ENCODE data around the gene FLNB. TPM values are rescaled to one million over a fixed set of nuclear protein-coding genes. Genes with fewer than 3 reads are reported as not detected.
A peak's percentile ranks its signal among the peaks of the same experiment; 100 is the strongest.

Gene FLNB
- total and polyA plus RNA-seq, 2 of the 13 experiments (the other 11 are each of a cell fraction or from before 2014, with no cell fraction given): 106 to 130 TPM

GRCh38 chr3:57974796-57975388 is 33.3 kb upstream of the FLNB start:
- Histone ChIP-seq H2AFZ (ENCODE audit: low read length) (no peak overlapping the region), H3K9ac (ENCODE audit: insufficient read depth, low read depth, low read length) (no peak overlapping the region), H3K4me3 (replicated peaks in 1 of 3; ENCODE audit: insufficient read depth in 1 of 3, low read depth in 2 of 3, low read length in 3 of 3) (no peak overlapping the region), H3K79me2 (ENCODE audit: insufficient read depth, low read length) (no peaks in the 10 kb centered on the region), H3K9me3 (ENCODE audit: low read length) (no peaks in the 10 kb centered on the region), H3K36me3 (replicated peaks in 1 of 2; ENCODE audit: control insufficient read depth in 1 of 2, insufficient read depth in 2 of 2, low read length in 2 of 2) (no peaks in the 10 kb centered on the region), H3K4me2 (ENCODE audit: low read depth, low read length) (peak overlapping the region; percentile 23), H4K20me1 (ENCODE audit: insufficient read depth, low read length) (no peaks in the 10 kb centered on the region), H3K27ac (ENCODE audit: extremely low read length, insufficient read depth, low read length) (peak overlapping the region; percentile 1), H3K4me1 (ENCODE audit: insufficient read depth, low read length) (peaks cover 78% of the 10 kb centered on the region), H3K27me3 (ENCODE audit: control insufficient read depth in 1 of 2, insufficient read depth in 2 of 2, low read length in 2 of 2) (no peaks in the 10 kb centered on the region)
- ChIA-PET CTCF (ENCODE audit: low intra/inter-chr PET ratio, low total read pairs) (no interaction called here), POLR2A (interaction anchor here (2.4 kb wide), 1 partner anchor 27 kb away, joined by 10 read pairs; no protein-coding TSS in a partner anchor)
- FAIRE-seq (peak; percentile 86), ATAC-seq (peak; percentile 89), DNase-seq (ENCODE audit: low spot score) (peak; percentile 96)
- 51% methylated on average over 6 of the region's 6 CpGs for WGBS (ENCODE audit: low lambda C conversion rate)
- BruUV-seq (replicated peaks): no TSS peak
- in situ Hi-C loops (cut with HindIII; ENCODE audit: extremely low pct_ligation_motif_present, low pct_unique_long_range_greater_than_20kb): no loop called here
- intact Hi-C loops (cut with micrococcal nuclease; ENCODE audit: unreplicated experiment): loop anchor here (10.0 kb wide), 1 partner anchor 950 kb away; no protein-coding TSS in a partner anchor
- TF ChIP-seq ERF (CRISPR knock-in tag; IDR thresholded peaks at IDR 0.05) (peak; percentile 68), SSRP1 (CRISPR knock-in tag; IDR thresholded peaks at IDR 0.05) (no peak), FIP1L1 (IDR thresholded peaks at IDR 0.05; ENCODE audit: borderline replicate concordance, insufficient read depth, low read depth, low read length) (no peak), ZSCAN12 (CRISPR knock-in tag; IDR thresholded peaks at IDR 0.05) (no peak), RAD51 (IDR thresholded peaks at IDR 0.05; ENCODE audit: borderline replicate concordance) (no peak), MLXIP (CRISPR knock-in tag; IDR thresholded peaks at IDR 0.05; ENCODE audit: borderline replicate concordance) (no peak), TFE3 (CRISPR knock-in tag; IDR thresholded peaks at IDR 0.05) (peak; percentile 61), ZNF230 (CRISPR knock-in tag; IDR thresholded peaks at IDR 0.05) (no peak), ZNF317 (CRISPR knock-in tag; IDR thresholded peaks at IDR 0.05) (peak; percentile 18; the same call in 1 of the 2 replicates), ZFP82 (CRISPR knock-in tag; IDR thresholded peaks at IDR 0.05; ENCODE audit: borderline replicate concordance) (no peak), ZC3H4 (CRISPR knock-in tag; IDR thresholded peaks at IDR 0.05; ENCODE audit: borderline replicate concordance) (0 out of 2 replicates have a peak, but pooled peaks have one; percentile 41), ZNF468 (CRISPR knock-in tag; IDR thresholded peaks at IDR 0.05) (no peak), HMGXB3 (CRISPR knock-in tag; IDR thresholded peaks at IDR 0.05; ENCODE audit: borderline replicate concordance) (0 out of 2 replicates have a peak, but pooled peaks have one; percentile 16), MEIS1 (CRISPR knock-in tag; IDR thresholded peaks at IDR 0.05; ENCODE audit: borderline replicate concordance) (no peak), YEATS2 (CRISPR knock-in tag; IDR thresholded peaks at IDR 0.05; ENCODE audit: borderline replicate concordance) (no peak; the same call in 1 of the 2 replicates), ZBTB7A (CRISPR knock-in tag; IDR thresholded peaks at IDR 0.05) (no peak)
